Spleen (tissue), 7 donors: ENCODE results near the gene GNB1.

ENCODE experiments used
- POLR2A ChIP-seq, 3 donors: fragments of 450-650 bp; IDR thresholded peaks; one replicate each; pipeline ENCODE4 v1.5.1; 2017; ENCODE audit warnings: antibody characterized with exemption in 3 of 3, mild to moderate bottlenecking in 1 of 3
- POLR2AphosphoS5 ChIP-seq, 3 donors: sonication (generic); formaldehyde crosslinking; IDR thresholded peaks; one replicate each; pipeline ENCODE4 v1.5.1; 2017; ENCODE audit warnings: antibody characterized with exemption in 3 of 3
- TF ChIP-seq, protein P1 (sequence below), 11 experiments: fragments of 200-600 bp in 7 of 11; fragments of 450-650 bp in 4 of 11; sonication (generic) in 4 of 11; IDR thresholded peaks in 8 of 11; conservative IDR thresholded peaks in 3 of 11; 1 replicate in 7 of 11; 2 replicates in 4 of 11; pipeline versions ENCODE4 v1.4.0 to v1.8.0; 2016 to 2021; ENCODE audit warnings: antibody characterized with exemption in 11 of 11, inconsistent platforms in 4 of 11, mild to moderate bottlenecking in 1 of 11
- donor health status: DM: no; HTN: no; CAD: no; lungs with moderate emphysema.
- donor health status: DM: no; HTN: no; CAD: no.
- donor health status: DM: no; HTN: no; CAD: no.

DNA sequence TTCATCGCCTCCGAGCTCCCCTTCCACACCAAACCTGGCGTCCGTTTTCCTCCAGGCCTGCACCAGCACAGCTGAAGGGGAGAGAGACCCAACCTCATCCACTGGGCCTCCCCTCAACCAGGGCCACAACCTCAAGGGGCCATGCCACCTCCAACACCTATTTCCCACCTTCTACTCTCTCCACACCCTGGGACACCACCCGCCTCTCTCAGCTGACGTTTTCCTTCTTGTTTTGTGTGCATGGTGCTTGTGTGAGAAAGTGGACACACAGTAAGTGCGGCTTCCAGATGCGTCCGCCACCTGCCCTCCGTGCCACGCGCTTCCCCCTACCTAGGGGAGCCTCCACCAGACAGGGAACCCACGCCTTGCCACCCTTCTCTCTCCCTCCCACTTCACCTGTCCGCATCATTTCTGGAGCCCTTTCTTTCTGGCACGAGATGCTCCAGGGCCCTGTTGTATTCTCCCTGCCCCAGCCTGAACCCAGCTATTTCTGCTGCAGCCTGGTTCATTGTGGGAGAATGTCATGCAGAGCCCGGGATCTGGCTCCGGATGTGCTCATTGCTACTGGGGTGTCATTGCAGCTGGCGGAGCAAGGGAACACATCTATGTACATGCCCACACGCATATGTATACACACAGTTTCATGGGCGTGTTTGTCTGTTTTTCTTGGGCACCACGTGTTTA lies 1.3 kb upstream of the GNB1 start:
- TF ChIP-seq, protein P1, sequence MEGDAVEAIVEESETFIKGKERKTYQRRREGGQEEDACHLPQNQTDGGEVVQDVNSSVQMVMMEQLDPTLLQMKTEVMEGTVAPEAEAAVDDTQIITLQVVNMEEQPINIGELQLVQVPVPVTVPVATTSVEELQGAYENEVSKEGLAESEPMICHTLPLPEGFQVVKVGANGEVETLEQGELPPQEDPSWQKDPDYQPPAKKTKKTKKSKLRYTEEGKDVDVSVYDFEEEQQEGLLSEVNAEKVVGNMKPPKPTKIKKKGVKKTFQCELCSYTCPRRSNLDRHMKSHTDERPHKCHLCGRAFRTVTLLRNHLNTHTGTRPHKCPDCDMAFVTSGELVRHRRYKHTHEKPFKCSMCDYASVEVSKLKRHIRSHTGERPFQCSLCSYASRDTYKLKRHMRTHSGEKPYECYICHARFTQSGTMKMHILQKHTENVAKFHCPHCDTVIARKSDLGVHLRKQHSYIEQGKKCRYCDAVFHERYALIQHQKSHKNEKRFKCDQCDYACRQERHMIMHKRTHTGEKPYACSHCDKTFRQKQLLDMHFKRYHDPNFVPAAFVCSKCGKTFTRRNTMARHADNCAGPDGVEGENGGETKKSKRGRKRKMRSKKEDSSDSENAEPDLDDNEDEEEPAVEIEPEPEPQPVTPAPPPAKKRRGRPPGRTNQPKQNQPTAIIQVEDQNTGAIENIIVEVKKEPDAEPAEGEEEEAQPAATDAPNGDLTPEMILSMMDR (IDR thresholded peaks at IDR 0.05 in 8 of 11, conservative IDR thresholded peaks at IDR 0.05 in 3 of 11), result no peak
- TF ChIP-seq POLR2A (IDR thresholded peaks at IDR 0.05) (no peak), POLR2AphosphoS5 (IDR thresholded peaks at IDR 0.05) (no peak)
